Mesenchymal stem cell (in vitro differentiated cells and primary cell): ENCODE measurements around the gene TUBB3.

Experiments used
- DNase-seq: peaks from one replicate; pipeline ENCODE4 v3.0.0-alpha.2; 2013
- H2AFZ ChIP-seq: one replicate; pipeline ENCODE4 v1.6.1; 2013; ENCODE audit warnings: low read depth, mild to moderate bottlenecking, control low read depth, inconsistent platforms, low read length, moderate library complexity
- H2AK5ac ChIP-seq: 2 replicates; pipeline ENCODE4 v1.6.1; 2013; ENCODE audit warnings: low read length, moderate library complexity, mild to moderate bottlenecking, inconsistent platforms; ENCODE audit not compliant: severe bottlenecking
- H2BK120ac ChIP-seq: one replicate; pipeline ENCODE4 v1.6.1; 2013; ENCODE audit warnings: low read depth, mild to moderate bottlenecking, inconsistent platforms, low read length, moderate library complexity
- H2BK12ac ChIP-seq, 2 experiments: one replicate each; pipeline ENCODE4 v1.6.1; 2013; ENCODE audit warnings: inconsistent platforms in 2 of 2, low read length in 2 of 2, mild to moderate bottlenecking in 2 of 2, moderate library complexity in 2 of 2, control low read depth in 1 of 2
- H2BK15ac ChIP-seq: one replicate; pipeline ENCODE4 v1.6.1; 2013; ENCODE audit warnings: mild to moderate bottlenecking, low read depth, inconsistent platforms; ENCODE audit not compliant: poor library complexity, severe bottlenecking
- H2BK5ac ChIP-seq: 2 replicates; pipeline ENCODE4 v1.6.1; 2013; ENCODE audit warnings: low read depth, mild to moderate bottlenecking, low read length, control low read depth, inconsistent platforms; ENCODE audit not compliant: poor library complexity, severe bottlenecking
- H3K14ac ChIP-seq, 2 experiments: one replicate each; pipeline ENCODE4 v1.6.1; 2013; ENCODE audit warnings: inconsistent platforms in 2 of 2, low read length in 2 of 2, control low read depth in 1 of 2, mild to moderate bottlenecking in 1 of 2, moderate library complexity in 1 of 2
- H3K18ac ChIP-seq, 2 experiments: one replicate each; pipeline ENCODE4 v1.6.1; 2013; ENCODE audit warnings: inconsistent platforms in 2 of 2, low read length in 2 of 2, control low read depth in 1 of 2, low read depth in 1 of 2, mild to moderate bottlenecking in 1 of 2
- H3K23ac ChIP-seq, 2 experiments: one replicate each; pipeline ENCODE4 v1.6.1; 2013; ENCODE audit warnings: inconsistent platforms in 2 of 2, low read length in 2 of 2, mild to moderate bottlenecking in 2 of 2, moderate library complexity in 2 of 2, control low read depth in 1 of 2
- H3K27ac ChIP-seq: 2 replicates; pipeline ENCODE4 v1.5.1; 2013; ENCODE audit warnings: mild to moderate bottlenecking, moderate library complexity, low read length, control low read depth, inconsistent platforms; ENCODE audit not compliant: poor library complexity, severe bottlenecking
- H3K27me3 ChIP-seq, 2 experiments: 2 replicates each; pipeline versions ENCODE4 v1.6.1 to v1.7.0; 2013; ENCODE audit warnings: low read length in 2 of 2, mild to moderate bottlenecking in 2 of 2, moderate library complexity in 2 of 2, control low read depth in 1 of 2, inconsistent platforms in 1 of 2; ENCODE audit not compliant: control insufficient read depth in 1 of 2, insufficient read depth in 1 of 2
- H3K36me3 ChIP-seq, 2 experiments: 2 replicates each; pipeline versions ENCODE4 v1.6.1 to v1.7.0; 2013; ENCODE audit warnings: low read length in 2 of 2, control low read depth in 1 of 2, inconsistent platforms in 1 of 2, low read depth in 1 of 2, mild to moderate bottlenecking in 1 of 2; ENCODE audit not compliant: insufficient read depth in 2 of 2, control insufficient read depth in 1 of 2
- H3K4ac ChIP-seq, 2 experiments: one replicate each; pipeline ENCODE4 v1.6.1; 2013; ENCODE audit warnings: inconsistent platforms in 2 of 2, low read length in 2 of 2, mild to moderate bottlenecking in 2 of 2, moderate library complexity in 2 of 2, control low read depth in 1 of 2, low read depth in 1 of 2
- H3K4me1 ChIP-seq: 2 replicates; pipeline ENCODE4 v1.6.1; 2013; ENCODE audit warnings: low read depth, low read length, control low read depth; ENCODE audit not compliant: control insufficient read depth, insufficient read depth
- H3K4me2 ChIP-seq: 2 replicates; pipeline ENCODE4 v1.6.1; 2013; ENCODE audit warnings: low read length, mild to moderate bottlenecking, inconsistent platforms; ENCODE audit not compliant: poor library complexity, severe bottlenecking
- H3K4me3 ChIP-seq, 2 experiments: 2 replicates each; pipeline versions ENCODE4 v1.5.1 to v1.7.0; 2013; ENCODE audit warnings: low read length in 2 of 2, mild to moderate bottlenecking in 2 of 2, control low read depth in 1 of 2, low read depth in 1 of 2; ENCODE audit not compliant: insufficient read depth in 1 of 2
- H3K79me1 ChIP-seq: replicated peaks from 2 replicates; pipeline ENCODE4 v1.6.1; 2013; ENCODE audit warnings: mild to moderate bottlenecking, control low read depth, low read length, inconsistent platforms; ENCODE audit not compliant: poor library complexity, severe bottlenecking
- H3K9ac ChIP-seq: 2 replicates; pipeline ENCODE4 v1.7.0; 2013; ENCODE audit warnings: mild to moderate bottlenecking, low read length, moderate library complexity
- H3K9me3 ChIP-seq: 2 replicates; pipeline ENCODE4 v1.7.0; 2013; ENCODE audit warnings: mild to moderate bottlenecking, low read length; ENCODE audit not compliant: control insufficient read depth
- H4K8ac ChIP-seq: one replicate; pipeline ENCODE4 v1.6.1; 2013; ENCODE audit warnings: inconsistent platforms, mild to moderate bottlenecking, low read length, moderate library complexity
- H4K91ac ChIP-seq: one replicate; pipeline ENCODE4 v1.6.1; 2013; ENCODE audit warnings: mild to moderate bottlenecking, low read length, inconsistent platforms
- WGBS: methylation state at CpG from one replicate; pipeline ENCODE4 v1.1.7; 2013; ENCODE audit warnings: mixed read lengths; 5-methylcytosine and 5-hydroxymethylcytosine counted together

Gene TUBB3

DNA sequence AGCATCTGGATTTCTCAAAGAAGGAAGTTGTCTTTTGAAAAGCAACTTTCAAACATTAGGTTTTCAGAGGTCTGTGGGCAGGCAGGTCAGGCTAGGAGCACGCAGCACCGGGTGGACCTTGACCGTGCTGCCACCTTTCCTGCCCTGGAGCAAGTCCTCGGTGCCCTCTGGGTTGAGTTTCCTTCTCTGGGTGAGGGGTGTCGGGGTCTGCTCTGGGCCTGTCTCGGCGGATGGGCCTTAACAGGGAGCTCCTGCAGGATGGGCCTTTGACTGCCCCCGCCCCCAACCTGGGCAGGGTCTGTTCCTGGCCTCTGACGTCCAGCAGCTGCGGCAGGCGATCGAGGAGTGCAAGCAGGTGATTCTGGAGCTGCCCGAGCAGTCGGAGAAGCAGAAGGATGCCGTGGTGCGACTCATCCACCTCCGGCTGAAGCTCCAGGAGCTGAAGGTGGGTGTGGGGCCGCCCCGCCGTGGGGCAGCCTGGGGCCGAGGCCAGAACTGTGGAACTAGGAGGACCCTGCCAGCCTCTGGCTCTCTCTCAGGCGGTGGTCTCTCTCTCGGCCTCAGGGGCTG lies 34.2 kb downstream of the TUBB3 start:
- H3K27ac ChIP-seq: no peak overlapping the region
- 96% methylated on average over 23 of the region's 23 CpGs for WGBS
- H3K9ac ChIP-seq: no peak overlapping the region
- no peak overlapping the region for H2BK15ac ChIP-seq
- H3K9me3 ChIP-seq: no peaks in the 10 kb centered on the region
- no peak overlapping the region for H3K4me2 ChIP-seq
- no peak overlapping the region for H4K91ac ChIP-seq
- no peak overlapping the region for H3K14ac ChIP-seq
- no peak overlapping the region for H2AFZ ChIP-seq
- no peak overlapping the region for H3K23ac ChIP-seq
- no peak overlapping the region for H2AK5ac ChIP-seq
- no peak overlapping the region for H2BK5ac ChIP-seq
- H3K4me1 ChIP-seq: peaks cover 2% of the 10 kb centered on the region
- no peak overlapping the region for H2BK12ac ChIP-seq
- DNase-seq: no peak
- no peak overlapping the region for H2BK120ac ChIP-seq
- H3K27me3 ChIP-seq: no peaks in the 10 kb centered on the region
- no peak overlapping the region for H3K4ac ChIP-seq
- peaks cover 41% of the 10 kb centered on the region for H3K79me1 ChIP-seq
- H3K36me3 ChIP-seq: peaks cover 51 to 77% of the 10 kb centered on the region in 2 experiments
- H4K8ac ChIP-seq: no peak overlapping the region
- H3K4me3 ChIP-seq: no peak overlapping the region
- no peak overlapping the region for H3K18ac ChIP-seq

DNA sequence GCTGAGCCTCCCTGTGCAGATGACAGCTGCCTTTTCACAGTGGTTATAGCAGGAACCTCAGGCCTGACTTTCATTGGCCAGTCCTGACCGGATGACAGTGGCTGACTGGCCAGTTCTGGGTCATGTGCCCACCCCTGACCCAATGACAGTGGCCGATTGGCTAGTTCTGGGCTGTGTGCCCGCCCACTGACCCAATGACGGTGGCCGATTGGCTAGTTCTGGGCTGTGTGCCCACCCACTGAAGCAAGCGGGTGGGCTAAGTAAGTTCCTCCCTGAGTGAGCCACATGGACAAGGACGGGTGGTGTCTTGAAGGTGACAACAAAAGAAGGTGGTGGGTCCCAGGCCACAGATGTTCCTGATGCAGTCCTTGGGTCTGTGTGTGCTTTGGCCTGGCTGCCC lies 34.9 kb downstream of the TUBB3 start:
- H3K9ac ChIP-seq: no peak overlapping the region
- H3K4me1 ChIP-seq: peaks cover 2% of the 10 kb centered on the region
- H3K18ac ChIP-seq: no peak overlapping the region
- no peak overlapping the region for H3K4me3 ChIP-seq
- H2AK5ac ChIP-seq: no peak overlapping the region
- H4K91ac ChIP-seq: no peak overlapping the region
- no peak overlapping the region for H3K23ac ChIP-seq
- H2BK12ac ChIP-seq: no peak overlapping the region
- no peak overlapping the region for H2BK120ac ChIP-seq
- WGBS: 97% methylated on average over 7 of the region's 7 CpGs
- H4K8ac ChIP-seq: no peak overlapping the region
- no peak overlapping the region for H3K4me2 ChIP-seq
- DNase-seq: peak; percentile 32
- peaks cover 35% of the 10 kb centered on the region for H3K79me1 ChIP-seq
- no peaks in the 10 kb centered on the region for H3K9me3 ChIP-seq
- H3K27me3 ChIP-seq: no peaks in the 10 kb centered on the region
- H3K14ac ChIP-seq: no peak overlapping the region
- no peak overlapping the region for H3K4ac ChIP-seq
- no peak overlapping the region for H3K27ac ChIP-seq
- H3K36me3 ChIP-seq: peaks cover 51 to 78% of the 10 kb centered on the region in 2 experiments
- no peak overlapping the region for H2BK15ac ChIP-seq
- no peak overlapping the region for H2BK5ac ChIP-seq
- H2AFZ ChIP-seq: no peak overlapping the region

DNA sequence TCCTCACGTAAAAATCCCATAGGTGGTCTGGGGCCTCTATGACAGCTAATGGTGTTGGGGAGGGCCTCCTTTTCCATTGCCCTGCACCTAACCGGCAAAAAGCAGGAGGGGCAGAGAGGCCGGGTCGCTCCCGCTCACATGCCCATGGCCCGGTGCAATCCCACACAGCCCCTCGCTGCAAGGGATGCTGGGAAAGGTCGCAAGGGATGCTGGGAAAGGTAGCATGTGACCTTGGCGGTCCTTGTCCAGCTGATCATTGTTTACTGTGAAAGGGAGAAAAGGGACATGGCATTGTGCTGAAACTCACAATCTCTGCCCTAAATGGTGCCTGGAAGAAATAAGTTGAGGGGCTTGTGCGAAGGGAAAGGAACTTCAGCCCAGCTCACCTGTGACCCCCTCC lies 35.5 kb downstream of the TUBB3 start:
- no peak overlapping the region for H3K23ac ChIP-seq
- no peak for DNase-seq
- no peak overlapping the region for H3K9ac ChIP-seq
- H3K4me3 ChIP-seq: no peak overlapping the region
- H3K14ac ChIP-seq: no peak overlapping the region
- WGBS: 98% methylated on average over 10 of the region's 10 CpGs
- H2BK12ac ChIP-seq: no peak overlapping the region
- H2BK120ac ChIP-seq: no peak overlapping the region
- no peak overlapping the region for H3K4ac ChIP-seq
- no peak overlapping the region for H3K18ac ChIP-seq
- H3K36me3 ChIP-seq: peaks cover 51 to 80% of the 10 kb centered on the region in 2 experiments
- peaks cover 29% of the 10 kb centered on the region for H3K79me1 ChIP-seq
- H3K9me3 ChIP-seq: no peaks in the 10 kb centered on the region
- H2AK5ac ChIP-seq: no peak overlapping the region
- H3K4me2 ChIP-seq: no peak overlapping the region
- H2AFZ ChIP-seq: no peak overlapping the region
- H3K27ac ChIP-seq: no peak overlapping the region
- H3K4me1 ChIP-seq: peaks cover 2% of the 10 kb centered on the region
- no peaks in the 10 kb centered on the region for H3K27me3 ChIP-seq
- no peak overlapping the region for H2BK15ac ChIP-seq
- H4K8ac ChIP-seq: no peak overlapping the region
- no peak overlapping the region for H4K91ac ChIP-seq
- H2BK5ac ChIP-seq: no peak overlapping the region

DNA sequence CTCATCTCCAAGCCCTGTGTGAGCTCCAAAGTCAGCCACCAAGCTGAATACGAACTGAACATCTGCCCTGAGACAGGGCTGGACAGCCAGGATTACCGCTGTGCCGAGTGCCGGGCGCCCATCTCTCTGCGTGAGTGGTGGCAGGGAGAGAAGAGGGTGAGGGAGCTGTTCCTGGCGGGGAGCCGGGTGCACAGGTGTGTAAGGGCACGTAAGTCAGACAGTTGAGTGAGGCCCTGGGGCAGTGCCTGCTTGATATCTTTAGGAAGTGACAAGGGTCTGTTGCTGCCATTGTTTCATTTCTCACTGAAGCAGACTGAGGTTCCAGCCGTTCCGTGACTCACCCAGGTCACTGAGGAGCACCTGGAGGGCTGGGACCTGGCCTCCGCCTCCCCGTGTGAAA lies 37.8 kb downstream of the TUBB3 start:
- Histone ChIP-seq H3K27me3 (no peaks in the 10 kb centered on the region), H4K8ac (no peak overlapping the region), H3K23ac (no peak overlapping the region), H3K18ac (no peak overlapping the region), H3K79me1 (peaks cover 13% of the 10 kb centered on the region), H2AFZ (no peak overlapping the region), H3K4me1 (no peaks in the 10 kb centered on the region), H3K4ac (no peak overlapping the region), H2BK120ac (no peak overlapping the region), H2BK5ac (no peak overlapping the region), H3K9ac (no peak overlapping the region), H2BK15ac (no peak overlapping the region), H2BK12ac (no peak overlapping the region), H3K9me3 (no peaks in the 10 kb centered on the region), H4K91ac (no peak overlapping the region), H3K36me3 (peaks cover 52 to 82% of the 10 kb centered on the region in 2 experiments), H2AK5ac (no peak overlapping the region), H3K27ac (no peak overlapping the region), H3K4me3 (no peak overlapping the region), H3K14ac (no peak overlapping the region), H3K4me2 (no peak overlapping the region)
- DNase-seq: no peak
- WGBS: 98% methylated on average over 13 of the region's 13 CpGs
